Astrocyte (in vitro differentiated cells and primary cell): ENCODE results near the gene ACYP1. TPM values are rescaled to one million over a fixed set of nuclear protein-coding genes. Genes with fewer than 3 reads are reported as not detected.

ENCODE experiments used
- DNase-seq: peaks from one replicate; pipeline ENCODE4 v3.0.0-alpha.2; 2010; ENCODE audit warnings: low read depth
- FAIRE-seq: peaks from 2 replicates; lab custom pipeline; 2011; peaks lifted over from hg19 to GRCh38; lab: Jason Lieb, UNC
- H2AFZ ChIP-seq: 2 replicates; pipeline ENCODE4 v1.6.0; 2012; ENCODE audit warnings: low read depth, low read length, inconsistent platforms
- H3K27ac ChIP-seq: 2 replicates; pipeline ENCODE4 v1.5.1; 2011; ENCODE audit warnings: low read depth, low read length, inconsistent platforms
- H3K27me3 ChIP-seq: 2 replicates; pipeline ENCODE4 v1.6.0; 2011; ENCODE audit warnings: low read length, inconsistent platforms; ENCODE audit not compliant: insufficient read depth
- H3K36me3 ChIP-seq: 2 replicates; pipeline ENCODE4 v1.5.1; 2011; ENCODE audit warnings: low read length, inconsistent platforms; ENCODE audit not compliant: insufficient read depth
- H3K4me1 ChIP-seq: 2 replicates; pipeline ENCODE4 v1.5.1; 2011; ENCODE audit warnings: low read length, inconsistent platforms; ENCODE audit not compliant: insufficient read depth
- H3K4me2 ChIP-seq: 2 replicates; pipeline ENCODE4 v1.6.0; 2012; ENCODE audit warnings: low read length, inconsistent platforms
- H3K4me3 ChIP-seq: 2 replicates; pipeline ENCODE4 v1.5.1; 2011; ENCODE audit warnings: low read depth, mild to moderate bottlenecking, low read length, inconsistent platforms; ENCODE audit not compliant: insufficient read depth
- H3K79me2 ChIP-seq: 2 replicates; pipeline ENCODE4 v1.6.0; 2012; ENCODE audit warnings: mild to moderate bottlenecking, low read length, inconsistent platforms; ENCODE audit not compliant: insufficient read depth
- H3K9ac ChIP-seq: 2 replicates; pipeline ENCODE4 v1.6.0; 2012; ENCODE audit warnings: mild to moderate bottlenecking, low read length, inconsistent platforms
- H3K9me3 ChIP-seq: 2 replicates; pipeline ENCODE4 v1.5.1; 2012; ENCODE audit warnings: low read depth, mild to moderate bottlenecking, low read length, inconsistent platforms; ENCODE audit not compliant: insufficient read depth
- H4K20me1 ChIP-seq: 2 replicates; pipeline ENCODE4 v1.6.0; 2012; ENCODE audit warnings: low read length, inconsistent platforms; ENCODE audit not compliant: insufficient read depth
- H3K27ac Mint-ChIP-seq: one replicate; pipeline ENCODE4 v1.8.0; 2021; ENCODE audit warnings: mild to moderate bottlenecking, mixed read lengths; ENCODE audit not compliant: unreplicated experiment
- H3K27me3 Mint-ChIP-seq: one replicate; pipeline ENCODE4 v1.8.0; 2021; ENCODE audit warnings: low read depth, mixed read lengths; ENCODE audit not compliant: unreplicated experiment
- H3K36me3 Mint-ChIP-seq: one replicate; pipeline ENCODE4 v1.8.0; 2021; ENCODE audit warnings: low read depth, mixed read lengths; ENCODE audit not compliant: unreplicated experiment
- H3K4me1 Mint-ChIP-seq: one replicate; pipeline ENCODE4 v1.8.0; 2021; ENCODE audit warnings: low read depth, mixed read lengths; ENCODE audit not compliant: unreplicated experiment
- H3K4me3 Mint-ChIP-seq: one replicate; pipeline ENCODE4 v1.8.0; 2021; ENCODE audit warnings: mild to moderate bottlenecking, moderate library complexity, mixed read lengths; ENCODE audit not compliant: unreplicated experiment
- H3K9me3 Mint-ChIP-seq: one replicate; pipeline ENCODE4 v1.8.0; 2021; ENCODE audit warnings: mild to moderate bottlenecking, mixed read lengths; ENCODE audit not compliant: unreplicated experiment
- EZH2 ChIP-seq: IDR thresholded peaks from 2 replicates; pipeline ENCODE4 v1.6.1; 2012; ENCODE audit warnings: mild to moderate bottlenecking, low read length, inconsistent platforms; ENCODE audit not compliant: insufficient read depth
- total RNA-seq: library from RNA; stranded (reverse); gene quantifications from 2 replicates; pipeline ENCODE4 v1.2.1, GENCODE V29; 2021
- TF ChIP-seq, protein P1 (sequence below): IDR thresholded peaks from 2 replicates; pipeline ENCODE4 v1.5.1; 2011; ENCODE audit warnings: low read depth, mild to moderate bottlenecking, inconsistent platforms, low read length, moderate library complexity; ENCODE audit not compliant: insufficient read depth

Gene ACYP1
- total RNA-seq, 1 donor from 2014 or later = 8.9 TPM

DNA sequence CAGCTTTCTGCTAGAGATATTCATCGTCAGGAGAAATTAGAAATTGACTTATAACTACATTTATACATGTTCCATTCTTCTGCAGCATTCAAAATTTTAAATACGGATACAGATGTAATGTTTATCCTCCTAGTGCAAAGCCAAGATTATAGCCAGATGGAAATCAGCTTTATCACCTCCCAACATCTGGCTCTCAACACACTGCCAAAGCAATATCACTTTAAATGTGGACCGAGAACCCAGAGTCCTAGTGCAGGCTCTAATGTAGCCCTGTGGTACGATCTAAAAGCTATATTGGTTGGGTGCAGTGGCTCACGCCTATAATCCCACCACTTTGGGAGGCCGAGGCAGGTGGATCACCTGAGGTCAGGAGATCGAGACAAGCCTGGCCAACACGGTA lies 19.1 kb downstream of the ACYP1 start:
- H3K27me3 Mint-ChIP-seq = no peaks in the 10 kb centered on the region
- H3K4me3 ChIP-seq = no peak overlapping the region
- no peaks in the 10 kb centered on the region for H3K9me3 ChIP-seq
- H4K20me1 ChIP-seq = no peaks in the 10 kb centered on the region
- TF ChIP-seq EZH2 = no peak
- TF ChIP-seq, protein P1, sequence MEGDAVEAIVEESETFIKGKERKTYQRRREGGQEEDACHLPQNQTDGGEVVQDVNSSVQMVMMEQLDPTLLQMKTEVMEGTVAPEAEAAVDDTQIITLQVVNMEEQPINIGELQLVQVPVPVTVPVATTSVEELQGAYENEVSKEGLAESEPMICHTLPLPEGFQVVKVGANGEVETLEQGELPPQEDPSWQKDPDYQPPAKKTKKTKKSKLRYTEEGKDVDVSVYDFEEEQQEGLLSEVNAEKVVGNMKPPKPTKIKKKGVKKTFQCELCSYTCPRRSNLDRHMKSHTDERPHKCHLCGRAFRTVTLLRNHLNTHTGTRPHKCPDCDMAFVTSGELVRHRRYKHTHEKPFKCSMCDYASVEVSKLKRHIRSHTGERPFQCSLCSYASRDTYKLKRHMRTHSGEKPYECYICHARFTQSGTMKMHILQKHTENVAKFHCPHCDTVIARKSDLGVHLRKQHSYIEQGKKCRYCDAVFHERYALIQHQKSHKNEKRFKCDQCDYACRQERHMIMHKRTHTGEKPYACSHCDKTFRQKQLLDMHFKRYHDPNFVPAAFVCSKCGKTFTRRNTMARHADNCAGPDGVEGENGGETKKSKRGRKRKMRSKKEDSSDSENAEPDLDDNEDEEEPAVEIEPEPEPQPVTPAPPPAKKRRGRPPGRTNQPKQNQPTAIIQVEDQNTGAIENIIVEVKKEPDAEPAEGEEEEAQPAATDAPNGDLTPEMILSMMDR = no peak
- H3K4me1 ChIP-seq = peaks cover 12% of the 10 kb centered on the region
- H3K4me3 Mint-ChIP-seq = peak overlapping the region; percentile 23
- no peaks in the 10 kb centered on the region for H3K36me3 Mint-ChIP-seq
- H3K27ac Mint-ChIP-seq = no peak overlapping the region
- H2AFZ ChIP-seq = no peak overlapping the region
- H3K9ac ChIP-seq = no peak overlapping the region
- DNase-seq (no peak), FAIRE-seq (no peak)
- H3K27ac ChIP-seq = no peak overlapping the region
- peaks cover 10% of the 10 kb centered on the region for H3K79me2 ChIP-seq
- H3K4me2 ChIP-seq = peak overlapping the region; percentile 53
- peaks cover under 1% of the 10 kb centered on the region for H3K9me3 Mint-ChIP-seq
- peaks cover 25% of the 10 kb centered on the region for H3K4me1 Mint-ChIP-seq
- no peaks in the 10 kb centered on the region for H3K36me3 ChIP-seq
- H3K27me3 ChIP-seq = no peaks in the 10 kb centered on the region

DNA sequence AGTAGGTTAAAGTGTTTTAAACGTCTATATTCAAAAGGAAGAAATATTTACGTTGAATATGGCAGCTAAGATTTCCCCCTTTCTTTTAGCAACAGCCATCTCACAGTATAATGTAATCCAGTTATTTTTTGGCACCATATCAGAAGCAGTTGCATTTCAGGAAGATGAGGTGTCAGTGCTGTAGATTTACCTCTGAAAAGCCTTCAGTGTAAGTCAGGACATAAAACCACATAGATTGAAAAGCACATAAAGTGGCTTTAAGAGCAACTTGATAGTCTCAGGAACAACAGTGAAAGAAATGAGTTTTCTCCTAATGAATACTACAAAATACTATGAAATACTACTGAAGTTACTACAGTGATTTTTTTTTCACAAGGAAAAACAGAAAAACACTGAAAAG lies 19.5 kb downstream of the ACYP1 start:
- Histone ChIP-seq H3K27ac (no peak overlapping the region), H3K9ac (no peak overlapping the region), H3K79me2 (peaks cover 7% of the 10 kb centered on the region), H3K4me1 (peaks cover 12% of the 10 kb centered on the region), H3K9me3 (no peaks in the 10 kb centered on the region), H3K27me3 (no peaks in the 10 kb centered on the region), H2AFZ (no peak overlapping the region), H3K4me2 (peak overlapping the region; percentile 53), H3K4me3 (no peak overlapping the region), H4K20me1 (no peaks in the 10 kb centered on the region), H3K36me3 (no peaks in the 10 kb centered on the region)
- no peaks in the 10 kb centered on the region for H3K36me3 Mint-ChIP-seq
- TF ChIP-seq EZH2 = no peak
- TF ChIP-seq, protein P1 = no peak
- peaks cover 25% of the 10 kb centered on the region for H3K4me1 Mint-ChIP-seq
- no peak overlapping the region for H3K4me3 Mint-ChIP-seq
- H3K27ac Mint-ChIP-seq = no peak overlapping the region
- peak; percentile 26 for FAIRE-seq
- H3K27me3 Mint-ChIP-seq = no peaks in the 10 kb centered on the region
- no peaks in the 10 kb centered on the region for H3K9me3 Mint-ChIP-seq
- peak; percentile 81 for DNase-seq

DNA sequence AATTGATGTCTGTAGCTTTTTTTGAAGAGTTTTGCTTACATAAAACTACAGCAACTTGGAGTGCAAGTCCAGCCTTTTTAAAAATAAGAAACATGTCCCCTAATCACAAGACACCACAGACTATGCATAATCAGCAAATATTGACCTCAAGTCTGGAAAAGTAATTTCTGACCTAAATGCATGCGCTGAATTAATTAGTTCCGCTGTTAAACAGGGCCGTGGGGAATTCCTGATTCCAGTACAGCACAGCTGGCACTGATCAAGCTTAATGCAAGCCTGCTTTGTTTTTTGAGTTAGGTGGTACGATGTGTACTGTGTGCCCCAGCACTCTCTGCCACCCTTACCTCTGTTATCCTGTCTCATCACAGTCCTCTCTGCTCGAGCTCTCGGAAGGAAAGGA lies 21.8 kb downstream of the ACYP1 start:
- H3K27me3 Mint-ChIP-seq = no peaks in the 10 kb centered on the region

More for the DNA sequence above, 21.8 kb downstream of the ACYP1 start:
- H3K4me2 ChIP-seq = peak overlapping the region; percentile 15
- no peaks in the 10 kb centered on the region for H3K27me3 ChIP-seq
- no peaks in the 10 kb centered on the region for H3K36me3 ChIP-seq
- no peak for TF ChIP-seq EZH2
- TF ChIP-seq, protein P1 = no peak
- Mint-ChIP-seq H3K36me3 (peaks cover 7% of the 10 kb centered on the region), H3K27ac (no peak overlapping the region), H3K4me3 (no peak overlapping the region), H3K4me1 (peaks cover 25% of the 10 kb centered on the region), H3K9me3 (no peaks in the 10 kb centered on the region)
- no peaks in the 10 kb centered on the region for H4K20me1 ChIP-seq
- H3K9ac ChIP-seq = no peak overlapping the region
- peaks cover 12% of the 10 kb centered on the region for H3K4me1 ChIP-seq
- no peak for FAIRE-seq
- peak; percentile 51 for DNase-seq
- H3K27ac ChIP-seq = no peak overlapping the region
- H2AFZ ChIP-seq = no peak overlapping the region
- peaks cover 5% of the 10 kb centered on the region for H3K79me2 ChIP-seq
- H3K4me3 ChIP-seq = no peak overlapping the region
- no peaks in the 10 kb centered on the region for H3K9me3 ChIP-seq
